Measurements from ENCODE around the gene TFR2. TPM values are rescaled to one million over a fixed set of nuclear protein-coding genes. Genes with fewer than 3 reads are reported as not detected.

The TFR2 gene
- total and polyA plus RNA-seq, 2 of the 13 experiments (the other 11 are each of a cell fraction or from before 2014, with no cell fraction given), result 36.9 to 64.2 TPM

DNA sequence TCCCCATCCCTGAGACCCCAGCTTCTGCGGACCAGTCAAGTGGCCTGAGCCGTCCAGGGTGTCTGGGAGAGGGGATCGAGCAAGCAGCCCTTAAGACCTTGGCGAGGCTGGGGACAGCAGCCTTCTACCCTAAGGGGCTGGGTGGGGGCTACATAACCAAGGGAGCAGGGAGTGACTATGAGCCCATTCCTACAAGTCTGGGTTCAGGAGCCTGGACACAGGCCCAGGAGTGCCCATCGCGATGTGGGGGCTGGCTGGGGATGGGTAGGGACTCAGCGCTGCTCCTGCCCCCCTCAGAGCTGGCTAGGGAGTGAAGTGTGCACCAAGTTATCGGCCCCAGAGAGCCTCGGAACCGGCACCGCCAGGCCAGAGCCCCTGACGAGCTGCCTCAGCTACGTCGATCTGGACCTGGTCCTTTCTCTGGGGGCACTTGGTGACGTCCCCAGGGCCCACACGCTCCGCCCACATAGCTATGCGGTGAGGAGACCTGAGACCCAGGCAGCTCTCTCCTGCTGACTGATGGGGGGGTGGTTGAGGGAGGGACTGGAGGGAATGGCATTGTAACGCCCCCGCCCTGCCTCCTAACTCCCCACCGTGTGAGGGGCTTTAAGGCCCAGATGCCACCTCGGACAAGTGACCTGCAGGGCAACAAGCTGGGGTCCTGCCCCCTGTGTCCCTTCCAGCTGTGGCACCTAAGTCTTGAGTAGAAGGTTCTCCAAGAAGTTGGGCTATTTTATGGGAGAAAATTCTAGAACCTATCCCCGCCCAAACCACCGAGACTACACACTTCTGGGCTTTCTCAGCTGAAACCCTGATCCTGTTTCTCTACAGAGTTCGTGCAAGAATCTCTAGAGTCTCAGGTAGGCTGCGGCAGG is 70.2 kb downstream of the TFR2 start (continued):
- TF ChIP-seq ZBTB42 (CRISPR knock-in tag; IDR thresholded peaks at IDR 0.05) (no peak), ZNF333 (CRISPR knock-in tag; IDR thresholded peaks at IDR 0.05; ENCODE audit: borderline replicate concordance) (0 out of 2 replicates have a peak, but pooled peaks have one; percentile 41), ZNF709 (CRISPR knock-in tag; IDR thresholded peaks at IDR 0.05) (no peak), ZNF619 (CRISPR knock-in tag; IDR thresholded peaks at IDR 0.05) (peak; percentile 64; the same call in 1 of the 2 replicates), ZMAT3 (CRISPR knock-in tag; conservative IDR thresholded peaks at IDR 0.05) (peak; percentile 41; the same call in 1 of the 2 replicates), ZNF605 (CRISPR knock-in tag; IDR thresholded peaks at IDR 0.05) (no peak), KDM6A (CRISPR knock-in tag; IDR thresholded peaks at IDR 0.05; ENCODE audit: low read depth) (no peak), SP5 (CRISPR knock-in tag; IDR thresholded peaks at IDR 0.05; ENCODE audit: borderline replicate concordance, low read depth) (no peak; the same call in none of the 2 replicates), CAMTA2 (CRISPR knock-in tag; IDR thresholded peaks at IDR 0.05; ENCODE audit: borderline replicate concordance) (peak; percentile 75), ZNF766 (CRISPR knock-in tag; IDR thresholded peaks at IDR 0.05; ENCODE audit: borderline replicate concordance) (peak; percentile 80; the same call in 1 of the 2 replicates), HNRNPLL (IDR thresholded peaks at IDR 0.05; ENCODE audit: low read depth, low read length, poor library complexity, severe bottlenecking) (peak; percentile 66), ZEB1 (IDR thresholded peaks at IDR 0.05; ENCODE audit: insufficient replicate concordance, low read depth) (no peak), ZNF782 (CRISPR knock-in tag; IDR thresholded peaks at IDR 0.05; ENCODE audit: borderline replicate concordance) (no peak), STAT5B (CRISPR knock-in tag; IDR thresholded peaks at IDR 0.05) (no peak), THYN1 (CRISPR knock-in tag; IDR thresholded peaks at IDR 0.05; ENCODE audit: borderline replicate concordance, low read depth) (0 out of 2 replicates have a peak, but pooled peaks have one; percentile 23), DNMT3B (CRISPR knock-in tag; conservative IDR thresholded peaks at IDR 0.05) (no peak), ZNF484 (CRISPR knock-in tag; IDR thresholded peaks at IDR 0.05; ENCODE audit: borderline replicate concordance, low read depth) (no peak), ZNF160 (CRISPR knock-in tag; IDR thresholded peaks at IDR 0.05) (0 out of 2 replicates have a peak, but pooled peaks have one; percentile 41), RFX3 (CRISPR knock-in tag; IDR thresholded peaks at IDR 0.05) (no peak), ATM (IDR thresholded peaks at IDR 0.05; ENCODE audit: borderline replicate concordance) (no peak), NR1H2 (CRISPR knock-in tag; IDR thresholded peaks at IDR 0.05; ENCODE audit: borderline replicate concordance, low read depth) (no peak), ZSCAN9 (CRISPR knock-in tag; IDR thresholded peaks at IDR 0.05; ENCODE audit: borderline replicate concordance) (no peak)
- TF ChIP-seq, protein P1, sequence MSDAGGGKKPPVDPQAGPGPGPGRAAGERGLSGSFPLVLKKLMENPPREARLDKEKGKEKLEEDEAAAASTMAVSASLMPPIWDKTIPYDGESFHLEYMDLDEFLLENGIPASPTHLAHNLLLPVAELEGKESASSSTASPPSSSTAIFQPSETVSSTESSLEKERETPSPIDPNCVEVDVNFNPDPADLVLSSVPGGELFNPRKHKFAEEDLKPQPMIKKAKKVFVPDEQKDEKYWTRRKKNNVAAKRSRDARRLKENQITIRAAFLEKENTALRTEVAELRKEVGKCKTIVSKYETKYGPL (CRISPR knock-in tag; IDR thresholded peaks at IDR 0.05), result no peak
- TF ChIP-seq, protein P2, sequence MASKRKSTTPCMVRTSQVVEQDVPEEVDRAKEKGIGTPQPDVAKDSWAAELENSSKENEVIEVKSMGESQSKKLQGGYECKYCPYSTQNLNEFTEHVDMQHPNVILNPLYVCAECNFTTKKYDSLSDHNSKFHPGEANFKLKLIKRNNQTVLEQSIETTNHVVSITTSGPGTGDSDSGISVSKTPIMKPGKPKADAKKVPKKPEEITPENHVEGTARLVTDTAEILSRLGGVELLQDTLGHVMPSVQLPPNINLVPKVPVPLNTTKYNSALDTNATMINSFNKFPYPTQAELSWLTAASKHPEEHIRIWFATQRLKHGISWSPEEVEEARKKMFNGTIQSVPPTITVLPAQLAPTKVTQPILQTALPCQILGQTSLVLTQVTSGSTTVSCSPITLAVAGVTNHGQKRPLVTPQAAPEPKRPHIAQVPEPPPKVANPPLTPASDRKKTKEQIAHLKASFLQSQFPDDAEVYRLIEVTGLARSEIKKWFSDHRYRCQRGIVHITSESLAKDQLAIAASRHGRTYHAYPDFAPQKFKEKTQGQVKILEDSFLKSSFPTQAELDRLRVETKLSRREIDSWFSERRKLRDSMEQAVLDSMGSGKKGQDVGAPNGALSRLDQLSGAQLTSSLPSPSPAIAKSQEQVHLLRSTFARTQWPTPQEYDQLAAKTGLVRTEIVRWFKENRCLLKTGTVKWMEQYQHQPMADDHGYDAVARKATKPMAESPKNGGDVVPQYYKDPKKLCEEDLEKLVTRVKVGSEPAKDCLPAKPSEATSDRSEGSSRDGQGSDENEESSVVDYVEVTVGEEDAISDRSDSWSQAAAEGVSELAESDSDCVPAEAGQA (IDR thresholded peaks at IDR 0.05; ENCODE audit: low read depth), result no peak
- TF ChIP-seq, protein P2 (CRISPR knock-in tag; IDR thresholded peaks at IDR 0.05; ENCODE audit: borderline replicate concordance), result no peak
